Activated T-helper 2 cell treated with anti-CD3 and anti-CD28 coated beads, Interferon-gamma antibody, Interleukin-2, Interleukin-4, amounts not matched to agents 10 μg/mL and 5 μg/mL and 100 μg/mL, durations not matched to agents 14 hours and 24 hours and 36 hours (primary cell): Measurements from ENCODE around the gene SKIL. TPM values are rescaled to one million over a fixed set of nuclear protein-coding genes. Genes with fewer than 3 reads are reported as not detected.

Experiments
- DNase-seq: peaks from one replicate; pipeline ENCODE4 v3.0.0; 2021; ENCODE audit warnings: low spot score
- H3K27ac Mint-ChIP-seq: one replicate; pipeline ENCODE4 v1.8.0; 2021; ENCODE audit warnings: mixed read lengths
- H3K27me3 Mint-ChIP-seq: one replicate; pipeline ENCODE4 v1.8.0; 2021; ENCODE audit warnings: low read depth, mixed read lengths
- H3K36me3 Mint-ChIP-seq: one replicate; pipeline ENCODE4 v1.8.0; 2021; ENCODE audit warnings: low read depth, mixed read lengths
- H3K4me1 Mint-ChIP-seq: one replicate; pipeline ENCODE4 v1.8.0; 2021; ENCODE audit warnings: low read depth, mixed read lengths
- H3K4me3 Mint-ChIP-seq: one replicate; pipeline ENCODE4 v1.8.0; 2021; ENCODE audit warnings: low read depth, mild to moderate bottlenecking, moderate library complexity, mixed read lengths
- H3K9me3 Mint-ChIP-seq: one replicate; pipeline ENCODE4 v1.8.0; 2021; ENCODE audit warnings: mixed read lengths
- intact Hi-C: fragments of 100-400 bp; cut with micrococcal nuclease; formaldehyde crosslinking; loops from one replicate; pipeline ENCODE4 v1.15.1; 2023
- total RNA-seq: library from RNA; stranded (reverse); gene quantifications from 2 replicates; pipeline ENCODE4 v1.2.3, GENCODE V29; 2022

SKIL gene
- total RNA-seq, 1 donor from 2014 or later = 31.2 TPM

DNA sequence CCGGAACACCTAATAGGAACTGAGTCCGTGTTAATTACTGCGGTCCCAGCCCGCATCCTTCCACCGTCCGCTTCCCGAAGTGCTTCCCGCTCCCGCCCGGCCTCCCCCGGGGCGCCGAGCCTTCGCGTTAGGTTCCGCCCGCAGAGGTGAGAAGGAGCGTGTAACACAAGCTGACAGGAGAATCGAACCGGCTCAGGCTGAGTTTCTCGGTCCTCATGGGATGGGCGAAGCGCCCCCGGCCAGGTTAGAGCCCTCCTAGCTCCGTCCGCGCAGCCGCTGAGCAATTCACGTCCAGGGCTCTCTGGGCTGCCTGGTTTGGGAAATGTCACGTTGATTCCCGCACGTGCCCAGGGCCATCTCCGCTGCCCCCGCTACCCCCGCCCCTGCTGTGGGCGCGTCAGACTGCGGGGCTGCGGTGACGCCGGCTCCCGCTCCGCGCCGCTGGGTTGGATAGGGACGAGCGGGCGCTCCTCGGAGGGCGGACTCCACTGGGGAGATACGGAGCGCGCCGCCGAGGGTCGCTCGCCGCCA lies 62.1 kb downstream of the SKIL start:
- no peak overlapping the region for H3K4me3 Mint-ChIP-seq
- peaks cover 41% of the 10 kb centered on the region for H3K27me3 Mint-ChIP-seq
- intact Hi-C loops = loop anchor here (5.0 to 10.0 kb wide), 2 partner anchors 165 to 273 kb away; partner anchors contain the start of gene SLC7A14
- H3K9me3 Mint-ChIP-seq = no peaks in the 10 kb centered on the region
- H3K36me3 Mint-ChIP-seq = no peaks in the 10 kb centered on the region
- peaks cover 10% of the 10 kb centered on the region for H3K4me1 Mint-ChIP-seq
- no peak for DNase-seq
- no peak overlapping the region for H3K27ac Mint-ChIP-seq

DNA sequence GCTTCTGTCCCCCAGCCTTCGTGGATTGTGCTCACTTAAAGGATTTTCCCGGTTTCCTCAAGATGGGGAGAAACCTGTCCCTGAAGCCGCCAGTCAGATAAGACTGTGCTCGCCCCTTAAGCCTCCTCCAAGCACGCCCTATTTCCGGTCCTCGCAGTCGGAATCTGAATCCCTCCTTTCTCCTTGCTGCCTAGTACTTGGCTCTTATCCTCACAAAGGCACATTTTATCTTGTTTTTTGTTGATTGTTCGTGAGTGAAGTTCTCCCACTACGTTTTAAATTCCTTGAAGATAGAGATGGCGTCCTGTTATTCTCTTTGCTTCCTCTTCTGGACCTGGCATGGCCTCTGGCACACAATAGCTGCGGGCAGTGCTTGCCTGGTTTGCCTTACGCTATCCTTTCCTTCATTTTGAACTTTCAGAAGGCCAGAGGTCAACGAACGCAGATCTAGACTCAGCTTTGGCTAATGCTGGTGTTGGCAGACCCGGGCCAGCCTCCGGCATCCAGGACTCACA lies 62.8 kb downstream of the SKIL start:
- intact Hi-C loops = no loop called here
- Mint-ChIP-seq H3K27ac (no peak overlapping the region), H3K27me3 (peaks cover 40% of the 10 kb centered on the region), H3K4me1 (peaks cover 10% of the 10 kb centered on the region), H3K4me3 (no peak overlapping the region), H3K36me3 (no peaks in the 10 kb centered on the region), H3K9me3 (no peaks in the 10 kb centered on the region)
- no peak for DNase-seq

- Mint-ChIP-seq H3K27me3 (peaks cover 33% of the 10 kb centered on the region), H3K4me3 (no peak overlapping the region), H3K9me3 (no peaks in the 10 kb centered on the region), H3K36me3 (no peaks in the 10 kb centered on the region), H3K4me1 (peaks cover 10% of the 10 kb centered on the region), H3K27ac (no peak overlapping the region)
- DNase-seq = no peak
- intact Hi-C loops = no loop called here
These were observed 63.7 kb downstream of the SKIL start for GRCh38 chr3:170421111-170421641.

- intact Hi-C loops = no loop called here
- no peaks in the 10 kb centered on the region for H3K36me3 Mint-ChIP-seq
- peak overlapping the region; percentile 3 for H3K27ac Mint-ChIP-seq
- peaks cover 30% of the 10 kb centered on the region for H3K27me3 Mint-ChIP-seq
- H3K4me3 Mint-ChIP-seq = no peak overlapping the region
- H3K4me1 Mint-ChIP-seq = peaks cover 10% of the 10 kb centered on the region
- DNase-seq = no peak
- no peaks in the 10 kb centered on the region for H3K9me3 Mint-ChIP-seq
These were observed 64.2 kb downstream of the SKIL start for GRCh38 chr3:170421758-170422157.

- H3K4me1 Mint-ChIP-seq = peaks cover 10% of the 10 kb centered on the region
- DNase-seq = no peak
- no peak overlapping the region for H3K4me3 Mint-ChIP-seq
- H3K36me3 Mint-ChIP-seq = no peaks in the 10 kb centered on the region
- H3K9me3 Mint-ChIP-seq = no peaks in the 10 kb centered on the region
- H3K27ac Mint-ChIP-seq = no peak overlapping the region
- peaks cover 18% of the 10 kb centered on the region for H3K27me3 Mint-ChIP-seq
- intact Hi-C loops = no loop called here
These were observed 65.6 kb downstream of the SKIL start for GRCh38 chr3:170423001-170423615.

DNA sequence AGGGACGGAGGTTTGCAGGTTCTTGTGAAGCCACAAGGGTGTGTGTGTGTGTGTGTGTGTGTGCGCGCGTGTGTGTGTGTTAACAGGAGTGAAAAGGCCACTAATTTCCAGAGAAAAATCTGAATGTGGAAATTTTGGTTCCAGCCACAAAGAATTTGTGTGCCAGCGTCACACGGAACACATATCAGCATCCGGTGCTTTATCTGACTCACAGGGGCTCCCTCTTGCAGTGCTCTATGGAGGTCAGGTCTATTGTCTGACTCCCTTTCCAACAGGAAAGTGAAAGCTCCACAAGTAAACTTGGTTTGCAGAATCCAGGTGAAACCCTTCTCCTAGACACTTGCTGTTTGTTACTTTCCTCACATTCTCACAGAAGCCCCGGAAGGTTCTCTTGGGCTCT lies 67.4 kb downstream of the SKIL start:
- Mint-ChIP-seq H3K4me3 (no peak overlapping the region), H3K9me3 (no peaks in the 10 kb centered on the region), H3K36me3 (no peaks in the 10 kb centered on the region), H3K27me3 (peaks cover 15% of the 10 kb centered on the region), H3K4me1 (peaks cover 23% of the 10 kb centered on the region), H3K27ac (no peak overlapping the region)
- DNase-seq = no peak
- intact Hi-C loops = no loop called here

- H3K27me3 Mint-ChIP-seq = peaks cover 9% of the 10 kb centered on the region
- intact Hi-C loops = no loop called here
- DNase-seq = no peak
- H3K4me3 Mint-ChIP-seq = no peak overlapping the region
- H3K4me1 Mint-ChIP-seq = peaks cover 22% of the 10 kb centered on the region
- no peaks in the 10 kb centered on the region for H3K36me3 Mint-ChIP-seq
- H3K27ac Mint-ChIP-seq = no peak overlapping the region
- H3K9me3 Mint-ChIP-seq = no peaks in the 10 kb centered on the region
These were observed 68.2 kb downstream of the SKIL start for GRCh38 chr3:170425491-170426239.

- Mint-ChIP-seq H3K4me1 (peaks cover 22% of the 10 kb centered on the region), H3K27me3 (peaks cover 10% of the 10 kb centered on the region), H3K36me3 (no peaks in the 10 kb centered on the region), H3K27ac (no peak overlapping the region), H3K9me3 (no peaks in the 10 kb centered on the region), H3K4me3 (no peak overlapping the region)
- intact Hi-C loops = no loop called here
- no peak for DNase-seq
These were observed 68.8 kb downstream of the SKIL start for GRCh38 chr3:170426240-170426797.

GRCh38 chr3:170428095-170428494 lies 70.6 kb downstream of the SKIL start:
- no peaks in the 10 kb centered on the region for H3K36me3 Mint-ChIP-seq
- intact Hi-C loops = no loop called here
- peaks cover 18% of the 10 kb centered on the region for H3K4me1 Mint-ChIP-seq
- H3K4me3 Mint-ChIP-seq = no peak overlapping the region
- H3K27ac Mint-ChIP-seq = no peak overlapping the region
- no peak for DNase-seq
- H3K27me3 Mint-ChIP-seq = peaks cover 7% of the 10 kb centered on the region
- no peaks in the 10 kb centered on the region for H3K9me3 Mint-ChIP-seq

DNA sequence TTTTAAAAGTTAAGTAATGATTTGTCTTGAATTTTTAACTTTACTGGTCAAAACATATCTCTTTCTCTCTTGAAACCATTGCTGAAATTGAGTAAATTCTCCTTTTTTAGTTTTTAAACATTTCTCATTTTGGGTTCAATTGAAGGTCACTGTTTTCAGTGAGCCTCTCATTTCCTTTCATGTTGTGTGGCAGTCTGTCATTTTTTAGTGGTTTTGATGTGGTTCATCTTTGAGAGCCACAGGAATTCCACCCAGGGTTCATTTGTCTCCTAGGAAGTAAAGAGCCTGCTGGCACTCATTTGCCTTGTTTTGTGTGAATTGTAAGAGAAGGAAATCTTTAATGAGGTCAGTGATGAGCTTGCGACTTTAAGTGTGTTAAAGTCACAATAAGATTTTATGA lies 71.5 kb downstream of the SKIL start:
- intact Hi-C loops = no loop called here
- Mint-ChIP-seq H3K9me3 (no peaks in the 10 kb centered on the region), H3K4me1 (peaks cover 16% of the 10 kb centered on the region), H3K27me3 (peaks cover 7% of the 10 kb centered on the region), H3K27ac (no peak overlapping the region), H3K36me3 (no peaks in the 10 kb centered on the region), H3K4me3 (no peak overlapping the region)
- no peak for DNase-seq

DNA sequence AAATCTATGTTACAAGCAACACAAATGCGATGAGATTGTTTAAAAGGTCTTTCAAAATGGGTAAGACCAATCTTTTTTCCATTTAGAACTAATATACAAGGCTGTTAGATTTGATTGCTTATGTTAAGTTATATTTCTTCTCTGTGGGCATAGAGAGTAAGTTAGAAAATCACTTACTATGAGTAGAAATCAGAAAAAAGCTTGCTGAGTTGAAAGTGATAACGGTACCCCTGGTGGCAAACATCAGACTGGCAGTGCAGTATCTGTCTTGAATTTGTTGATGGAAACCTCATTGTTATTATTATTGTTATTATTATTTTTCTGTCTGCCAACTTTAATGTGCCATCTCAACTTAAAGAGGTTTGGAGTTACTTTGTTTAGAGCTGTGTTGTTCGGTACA lies 73.5 kb downstream of the SKIL start:
- Mint-ChIP-seq H3K9me3 (no peaks in the 10 kb centered on the region), H3K27me3 (peaks cover 7% of the 10 kb centered on the region), H3K4me3 (no peak overlapping the region), H3K4me1 (peaks cover 16% of the 10 kb centered on the region), H3K36me3 (no peaks in the 10 kb centered on the region), H3K27ac (no peak overlapping the region)
- DNase-seq = no peak
- intact Hi-C loops = no loop called here

GRCh38 chr3:170432416-170432815 lies 74.9 kb downstream of the SKIL start:
- Mint-ChIP-seq H3K9me3 (no peaks in the 10 kb centered on the region), H3K27ac (no peak overlapping the region), H3K27me3 (peaks cover 7% of the 10 kb centered on the region), H3K4me3 (no peak overlapping the region), H3K4me1 (peaks cover 25% of the 10 kb centered on the region), H3K36me3 (no peaks in the 10 kb centered on the region)
- intact Hi-C loops = no loop called here
- no peak for DNase-seq

GRCh38 chr3:170436697-170437096 lies 79.2 kb downstream of the SKIL start:
- intact Hi-C loops = no loop called here
- Mint-ChIP-seq H3K27me3 (no peaks in the 10 kb centered on the region), H3K36me3 (no peaks in the 10 kb centered on the region), H3K4me1 (peaks cover 14% of the 10 kb centered on the region), H3K4me3 (no peak overlapping the region), H3K27ac (no peak overlapping the region), H3K9me3 (no peaks in the 10 kb centered on the region)
- no peak for DNase-seq
